Activated CD4-positive, alpha-beta T cell treated with anti-CD3 and anti-CD28 coated beads, Interleukin-2, amount 10 ng/mL, durations not matched to agents 7 days and 5 days (primary cell): ENCODE data around the gene PPFIBP1. TPM values are rescaled to one million over a fixed set of nuclear protein-coding genes. Genes with fewer than 3 reads are reported as not detected.
"Not testable (repeated sequence)": the region's sequence is repeated elsewhere in the genome, so short reads cannot be mapped to it uniquely, and the experiment has no call there.

Source experiments
- CTCF ChIA-PET: fragments of 350-600 bp; sonication (Branson Sonifier 250); formaldehyde crosslinking; loops from one replicate; lab custom pipeline; 2021; ENCODE audit warnings: antibody characterized with exemption; lab: Charles Lee
- POLR2A ChIA-PET: fragments of 350-600 bp; sonication (Branson Sonifier 250); formaldehyde crosslinking; loops from one replicate; lab custom pipeline; 2021; ENCODE audit warnings: antibody characterized with exemption; lab: Charles Lee
- DNase-seq: peaks from one replicate; pipeline ENCODE4 v3.0.0-alpha.2; 2020
- H3K27ac Mint-ChIP-seq: one replicate; pipeline ENCODE4 v1.8.0; 2021; ENCODE audit warnings: mild to moderate bottlenecking, moderate library complexity, mixed read lengths
- H3K27me3 Mint-ChIP-seq: one replicate; pipeline ENCODE4 v1.8.0; 2021; ENCODE audit warnings: mixed read lengths
- H3K36me3 Mint-ChIP-seq: one replicate; pipeline ENCODE4 v1.8.0; 2021; ENCODE audit warnings: low read depth, mixed read lengths
- H3K4me1 Mint-ChIP-seq: one replicate; pipeline ENCODE4 v1.8.0; 2021; ENCODE audit warnings: mixed read lengths
- H3K4me3 Mint-ChIP-seq: one replicate; pipeline ENCODE4 v1.8.0; 2021; ENCODE audit warnings: mild to moderate bottlenecking, moderate library complexity, mixed read lengths
- H3K9me3 Mint-ChIP-seq: one replicate; pipeline ENCODE4 v1.8.0; 2021; ENCODE audit warnings: mixed read lengths
- total RNA-seq, 2 experiments: library from RNA; stranded (reverse); gene quantifications; one replicate each; pipeline ENCODE4 v1.2.3, GENCODE V29; 2021

Gene PPFIBP1
- total RNA-seq, 2 experiments from 2014 or later, result 7.7 to 8.6 TPM

GRCh38 chr12:27709932-27710591 lies 186.1 kb downstream of the PPFIBP1 start:
- CTCF ChIA-PET, result interaction anchor here (0.5 kb wide), 1 partner anchor 1901 kb away, joined by 3 read pairs; no protein-coding TSS in a partner anchor
- Mint-ChIP-seq H3K9me3 (no peaks in the 10 kb centered on the region), H3K4me3 (peak overlapping the region; percentile 93), H3K27me3 (peaks cover 19% of the 10 kb centered on the region), H3K4me1 (peaks cover 28% of the 10 kb centered on the region), H3K36me3 (peaks cover 9% of the 10 kb centered on the region), H3K27ac (peak overlapping the region; percentile 99)
- POLR2A ChIA-PET, result interaction anchor here (0.6 kb wide), 1 partner anchor 22 kb away, joined by 3 read pairs; no protein-coding TSS in a partner anchor
- DNase-seq, result peak; percentile 17

- peak; percentile 90 for DNase-seq
- ChIA-PET CTCF (no interaction called here), POLR2A (no interaction called here)
- Mint-ChIP-seq H3K27me3 (peaks cover 19% of the 10 kb centered on the region), H3K36me3 (peaks cover 9% of the 10 kb centered on the region), H3K27ac (peak within 1 kb of the TSS; percentile 99), H3K4me3 (peak within 1 kb of the TSS; percentile 93), H3K4me1 (peaks cover 28% of the 10 kb centered on the region), H3K9me3 (no peaks in the 10 kb centered on the region)
Observed at GRCh38 chr12:27710592-27711316, 186.7 kb downstream of the PPFIBP1 start, which contains the start of gene MRPS35. MRPS35 (plus strand) TSS chr12:27710832; CDS start chr12:27710844, 12 bp downstream.

GRCh38 chr12:27711317-27711682 lies 187.3 kb downstream of the PPFIBP1 start:
- Mint-ChIP-seq H3K4me3 (peak overlapping the region; percentile 93), H3K4me1 (peaks cover 28% of the 10 kb centered on the region), H3K27ac (peak overlapping the region; percentile 99), H3K27me3 (peaks cover 19% of the 10 kb centered on the region), H3K36me3 (peaks cover 11% of the 10 kb centered on the region), H3K9me3 (no peaks in the 10 kb centered on the region)
- ChIA-PET CTCF (no interaction called here), POLR2A (no interaction called here)
- peak; percentile 25 for DNase-seq

GRCh38 chr12:27711967-27712366 lies 188.0 kb downstream of the PPFIBP1 start:
- H3K9me3 Mint-ChIP-seq, result no peaks in the 10 kb centered on the region
- DNase-seq, result no peak
- H3K27me3 Mint-ChIP-seq, result peaks cover 19% of the 10 kb centered on the region
- H3K36me3 Mint-ChIP-seq, result peaks cover 13% of the 10 kb centered on the region
- H3K27ac Mint-ChIP-seq, result peak overlapping the region; percentile 99
- ChIA-PET POLR2A (no interaction called here), CTCF (interaction anchor here (0.5 kb wide), 1 partner anchor 1651 kb away, joined by 3 read pairs; no protein-coding TSS in a partner anchor)
- H3K4me3 Mint-ChIP-seq, result peak overlapping the region; percentile 93
- peaks cover 28% of the 10 kb centered on the region for H3K4me1 Mint-ChIP-seq

GRCh38 chr12:27723212-27723611 lies 199.2 kb downstream of the PPFIBP1 start:
- H3K27me3 Mint-ChIP-seq, result no peaks in the 10 kb centered on the region
- DNase-seq, result no peak
- H3K9me3 Mint-ChIP-seq, result no peaks in the 10 kb centered on the region
- ChIA-PET POLR2A (no interaction called here), CTCF (interaction anchor here (1.2 kb wide), 1 partner anchor 99 kb away, joined by 3 read pairs; no protein-coding TSS in a partner anchor)
- H3K27ac Mint-ChIP-seq, result peak overlapping the region; percentile 25
- peaks cover 7% of the 10 kb centered on the region for H3K4me1 Mint-ChIP-seq
- no peak overlapping the region for H3K4me3 Mint-ChIP-seq
- peaks cover 22% of the 10 kb centered on the region for H3K36me3 Mint-ChIP-seq

GRCh38 chr12:27730097-27730588 lies 206.1 kb downstream of the PPFIBP1 start:
- DNase-seq, result no peak
- peaks cover 32% of the 10 kb centered on the region for H3K36me3 Mint-ChIP-seq
- H3K9me3 Mint-ChIP-seq, result no peaks in the 10 kb centered on the region
- H3K27ac Mint-ChIP-seq, result no peak overlapping the region
- POLR2A ChIA-PET, result no interaction called here
- CTCF ChIA-PET, result no interaction called here
- no peaks in the 10 kb centered on the region for H3K27me3 Mint-ChIP-seq
- no peaks in the 10 kb centered on the region for H3K4me1 Mint-ChIP-seq
- H3K4me3 Mint-ChIP-seq, result no peak overlapping the region

GRCh38 chr12:27732281-27732680 lies 208.3 kb downstream of the PPFIBP1 start:
- Mint-ChIP-seq H3K27me3 (no peaks in the 10 kb centered on the region), H3K4me3 (no peak overlapping the region), H3K36me3 (peaks cover 36% of the 10 kb centered on the region), H3K4me1 (no peaks in the 10 kb centered on the region), H3K9me3 (no peaks in the 10 kb centered on the region), H3K27ac (no peak overlapping the region)
- CTCF ChIA-PET, result interaction anchor here (1.4 kb wide), 1 partner anchor 90 kb away, joined by 3 read pairs; no protein-coding TSS in a partner anchor
- peak; percentile 22 for DNase-seq
- POLR2A ChIA-PET, result no interaction called here

GRCh38 chr12:27733052-27733656 lies 209.1 kb downstream of the PPFIBP1 start:
- DNase-seq, result peak; percentile 41
- Mint-ChIP-seq H3K9me3 (no peaks in the 10 kb centered on the region), H3K27me3 (no peaks in the 10 kb centered on the region), H3K4me3 (no peak overlapping the region), H3K27ac (no peak overlapping the region), H3K36me3 (peaks cover 39% of the 10 kb centered on the region), H3K4me1 (no peaks in the 10 kb centered on the region)
- CTCF ChIA-PET, result interaction anchor here (1.4 kb wide), 1 partner anchor 89 kb away, joined by 3 read pairs; no protein-coding TSS in a partner anchor
- POLR2A ChIA-PET, result interaction anchor here (0.6 kb wide), 1 partner anchor 1280 kb away, joined by 3 read pairs; no protein-coding TSS in a partner anchor

GRCh38 chr12:27733791-27734190 lies 209.8 kb downstream of the PPFIBP1 start:
- Mint-ChIP-seq H3K36me3 (peaks cover 39% of the 10 kb centered on the region), H3K9me3 (no peaks in the 10 kb centered on the region), H3K27me3 (no peaks in the 10 kb centered on the region), H3K27ac (peak overlapping the region; percentile 9), H3K4me1 (peaks cover 2% of the 10 kb centered on the region), H3K4me3 (no peak overlapping the region)
- CTCF ChIA-PET, result no interaction called here
- DNase-seq, result no peak
- POLR2A ChIA-PET, result interaction anchor here (0.6 kb wide), 1 partner anchor 1279 kb away, joined by 3 read pairs; no protein-coding TSS in a partner anchor

GRCh38 chr12:27734321-27734720 lies 210.3 kb downstream of the PPFIBP1 start:
- peaks cover 38% of the 10 kb centered on the region for H3K36me3 Mint-ChIP-seq
- H3K4me1 Mint-ChIP-seq, H3K4me3 Mint-ChIP-seq, CTCF ChIA-PET, POLR2A ChIA-PET, H3K27ac Mint-ChIP-seq, H3K27me3 Mint-ChIP-seq, H3K9me3 Mint-ChIP-seq, DNase-seq: not testable (repeated sequence)

GRCh38 chr12:27743601-27744000 lies 219.6 kb downstream of the PPFIBP1 start:
- Mint-ChIP-seq H3K4me1 (peaks cover 8% of the 10 kb centered on the region), H3K27me3 (no peaks in the 10 kb centered on the region), H3K4me3 (no peak overlapping the region), H3K36me3 (peaks cover 42% of the 10 kb centered on the region), H3K9me3 (no peaks in the 10 kb centered on the region), H3K27ac (no peak overlapping the region)
- CTCF ChIA-PET, result no interaction called here
- POLR2A ChIA-PET, result interaction anchor here (0.7 kb wide), 1 partner anchor 28 kb away, joined by 4 read pairs; no protein-coding TSS in a partner anchor
- no peak for DNase-seq
